Measurements from ENCODE around the gene IL16. TPM values are rescaled to one million over a fixed set of nuclear protein-coding genes. Genes with fewer than 3 reads are reported as not detected.

Gene IL16
- polyA plus RNA-seq, 1 donor (not counting 4 experiments of a cell fraction or from before 2014, with no cell fraction given) = not detected

- Histone ChIP-seq H3K27ac (ENCODE audit: control insufficient read depth, insufficient read depth, low read length) (no peak overlapping the region), H3K9ac (ENCODE audit: control insufficient read depth, extremely low read depth, insufficient read depth, low read length) (no peak overlapping the region), H3K9me1 (ENCODE audit: control insufficient read depth, extremely low read depth, insufficient read depth, low read length) (no peaks in the 10 kb centered on the region), H3K36me3 (ENCODE audit: control insufficient read depth in 2 of 2, extremely low read depth in 1 of 2, insufficient read depth in 2 of 2, low read length in 2 of 2) (no peaks in the 10 kb centered on the region), H3K4me1 (ENCODE audit: control insufficient read depth, extremely low read depth, insufficient read depth, low read length) (no peaks in the 10 kb centered on the region), H3K9me3 (ENCODE audit: control insufficient read depth, low read depth, low read length) (no peaks in the 10 kb centered on the region), H4K20me1 (ENCODE audit: control insufficient read depth, extremely low read depth, insufficient read depth, low read length) (no peaks in the 10 kb centered on the region), H3K27me3 (ENCODE audit: control insufficient read depth, extremely low read depth, insufficient read depth, low read length) (peaks cover 6% of the 10 kb centered on the region), H3K79me2 (ENCODE audit: control insufficient read depth, insufficient read depth, low read length) (no peaks in the 10 kb centered on the region), H3K4me2 (ENCODE audit: control insufficient read depth, extremely low read depth, insufficient read depth, low read depth, low read length) (no peak overlapping the region), H2AFZ (ENCODE audit: control insufficient read depth, low read length) (no peak overlapping the region), H3K4me3 (ENCODE audit: control insufficient read depth in 2 of 3, extremely low read depth in 1 of 3, insufficient read depth in 2 of 3, low read depth in 1 of 3, low read length in 3 of 3) (no peak overlapping the region)
- dilution Hi-C loops (cut with MboI; ENCODE audit: extremely low pct_ligation_motif_present, low sequenced_read_pairs) = no loop called here
- FAIRE-seq (no peak), DNase-seq (ENCODE audit: low read depth, low spot score) (no peak)
- TF ChIP-seq EZH2 (IDR thresholded peaks at IDR 0.05; ENCODE audit: low read length) = no peak
- TF ChIP-seq CTCF (optimal IDR thresholded peaks at IDR 0.05 in 1 of 3, IDR thresholded peaks at IDR 0.05 in 1 of 3, conservative IDR thresholded peaks at IDR 0.05 in 1 of 3; ENCODE audit: extremely low read depth in 1 of 3, insufficient read depth in 2 of 3, low read length in 3 of 3) = no peak
These were observed 13.3 kb upstream of the IL16 start for GRCh38 chr15:81183439-81183775.

GRCh38 chr15:81184188-81184587, 12.5 kb upstream of the IL16 start:
- Histone ChIP-seq H2AFZ (ENCODE audit: control insufficient read depth, low read length) (no peak overlapping the region), H3K27me3 (ENCODE audit: control insufficient read depth, extremely low read depth, insufficient read depth, low read length) (peaks cover 6% of the 10 kb centered on the region), H3K27ac (ENCODE audit: control insufficient read depth, insufficient read depth, low read length) (no peak overlapping the region), H3K4me2 (ENCODE audit: control insufficient read depth, extremely low read depth, insufficient read depth, low read depth, low read length) (no peak overlapping the region), H4K20me1 (ENCODE audit: control insufficient read depth, extremely low read depth, insufficient read depth, low read length) (no peaks in the 10 kb centered on the region), H3K9me1 (ENCODE audit: control insufficient read depth, extremely low read depth, insufficient read depth, low read length) (no peaks in the 10 kb centered on the region), H3K4me1 (ENCODE audit: control insufficient read depth, extremely low read depth, insufficient read depth, low read length) (no peaks in the 10 kb centered on the region), H3K9me3 (ENCODE audit: control insufficient read depth, low read depth, low read length) (no peaks in the 10 kb centered on the region), H3K9ac (ENCODE audit: control insufficient read depth, extremely low read depth, insufficient read depth, low read length) (no peak overlapping the region), H3K4me3 (ENCODE audit: control insufficient read depth in 2 of 3, extremely low read depth in 1 of 3, insufficient read depth in 2 of 3, low read depth in 1 of 3, low read length in 3 of 3) (no peak overlapping the region), H3K36me3 (ENCODE audit: control insufficient read depth in 2 of 2, extremely low read depth in 1 of 2, insufficient read depth in 2 of 2, low read length in 2 of 2) (no peaks in the 10 kb centered on the region), H3K79me2 (ENCODE audit: control insufficient read depth, insufficient read depth, low read length) (no peaks in the 10 kb centered on the region)
- TF ChIP-seq CTCF (optimal IDR thresholded peaks at IDR 0.05 in 1 of 3, IDR thresholded peaks at IDR 0.05 in 1 of 3, conservative IDR thresholded peaks at IDR 0.05 in 1 of 3; ENCODE audit: extremely low read depth in 1 of 3, insufficient read depth in 2 of 3, low read length in 3 of 3) = no peak
- FAIRE-seq (no peak), DNase-seq (ENCODE audit: low read depth, low spot score) (no peak)
- dilution Hi-C loops (cut with MboI; ENCODE audit: extremely low pct_ligation_motif_present, low sequenced_read_pairs) = no loop called here

Measured in keratinocyte (primary cell).